Tongue (tissue), 2 donors: ENCODE measurements around the gene GAS2L2. TPM values are rescaled to one million over a fixed set of nuclear protein-coding genes. Genes with fewer than 3 reads are reported as not detected.

Experiments
- DNase-seq: peaks from one replicate; pipeline ENCODE4 v3.0.0-alpha.2; 2015
- total RNA-seq: library from RNA; depleted of rRNA; stranded (reverse); fragments of >200 nt; gene quantifications from one replicate; pipeline ENCODE4 v1.2.3, GENCODE V29; 2014

The GAS2L2 gene
- total RNA-seq, result not detected

DNA sequence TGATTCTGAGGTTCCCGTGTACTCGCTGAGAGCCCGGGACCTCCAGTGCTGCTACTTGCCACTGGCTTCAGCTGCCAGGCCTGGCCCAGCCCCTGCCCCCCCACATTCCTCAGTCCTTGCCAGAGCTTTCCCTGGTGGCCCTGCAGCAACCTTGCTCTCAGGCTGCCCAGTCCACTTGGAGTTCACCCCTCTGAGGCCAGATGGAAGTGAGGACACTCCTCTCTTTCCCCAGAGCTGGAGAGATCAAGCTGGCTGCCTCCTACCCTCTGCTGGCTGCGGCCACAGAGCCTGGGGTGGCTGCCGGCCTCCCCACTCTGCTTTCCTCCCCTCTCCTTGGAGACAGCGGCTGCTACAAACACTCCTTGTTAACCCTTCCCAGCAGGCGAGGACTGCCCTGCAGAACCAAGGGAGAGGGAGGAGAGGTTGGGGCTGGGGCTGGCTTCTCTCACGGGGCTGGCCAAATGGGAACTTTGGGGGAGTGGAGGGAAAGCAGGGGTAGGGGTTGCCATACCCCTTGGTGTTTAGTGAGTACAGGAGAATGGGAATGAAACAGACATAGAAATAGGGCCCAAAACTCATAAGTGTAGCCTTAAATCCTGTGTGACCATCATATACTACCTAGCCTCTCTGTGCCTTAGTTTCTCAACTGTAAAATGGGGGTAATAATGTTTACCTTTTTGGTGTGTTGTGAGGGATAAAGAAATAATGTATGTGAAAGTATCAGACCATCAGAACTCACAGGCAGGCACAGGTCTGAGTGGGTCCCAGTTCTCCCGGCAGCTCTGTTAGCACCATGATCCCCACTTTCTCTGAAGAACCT lies at the start of gene GAS2L2:
GAS2L2 (minus strand) TSS at position 295 of the 820 bp plus-strand sequence. CDS start 389 bp downstream, outside the sequence.
- DNase-seq, result no peak

DNA sequence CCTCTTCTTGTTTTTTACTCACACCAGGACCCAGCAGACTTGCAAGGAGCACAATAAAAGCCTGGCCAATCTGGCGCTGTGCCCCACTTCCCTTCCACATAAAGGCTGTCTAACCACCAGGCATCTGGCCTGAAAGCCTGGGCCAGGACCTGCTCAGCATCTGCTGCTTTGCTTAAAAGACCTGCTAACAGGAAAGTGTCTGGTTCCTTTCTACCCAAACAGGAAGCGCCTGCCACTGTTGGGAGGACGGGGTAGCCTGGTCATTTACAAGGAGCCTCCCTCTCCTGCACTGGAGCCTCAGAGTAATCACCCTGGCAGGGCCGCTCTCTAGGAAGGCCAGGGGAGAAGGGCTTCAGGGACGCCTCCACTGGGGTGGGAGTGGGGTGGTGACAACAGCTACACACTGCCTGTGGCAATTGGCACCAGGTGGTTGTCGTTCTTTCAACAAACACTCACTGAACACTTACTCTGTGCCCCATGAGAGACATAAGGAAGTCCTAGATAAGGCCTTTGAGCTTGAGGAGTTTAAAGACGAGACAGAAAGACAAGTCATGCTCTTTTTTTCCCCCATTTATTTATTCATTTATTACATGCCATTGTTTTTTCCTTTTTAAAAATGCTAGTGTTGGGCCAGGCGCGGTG lies 48.7 kb upstream of the GAS2L2 start:
- DNase-seq, result peak; percentile 79

DNA sequence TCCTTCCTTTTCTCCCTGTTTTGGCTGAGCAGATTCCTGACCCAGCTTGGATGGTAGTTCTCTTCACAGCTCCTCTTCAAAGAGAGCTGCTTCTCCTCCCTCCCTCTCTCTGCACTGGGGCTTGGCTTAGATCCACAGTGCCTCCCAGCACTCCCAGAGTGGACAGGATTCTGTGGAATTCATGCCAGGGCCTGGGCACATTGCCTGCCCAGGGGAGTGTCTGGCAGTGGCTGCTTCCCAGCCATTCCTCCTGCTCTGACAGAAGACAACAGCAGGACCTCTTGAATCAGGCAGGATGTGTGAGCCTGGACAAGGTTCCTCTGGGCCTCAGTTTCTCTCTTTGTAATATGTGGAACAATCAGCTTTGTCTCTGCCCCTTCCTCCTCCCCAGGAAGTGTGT lies 46.9 kb upstream of the GAS2L2 start:
- DNase-seq, result peak; percentile 91

DNA sequence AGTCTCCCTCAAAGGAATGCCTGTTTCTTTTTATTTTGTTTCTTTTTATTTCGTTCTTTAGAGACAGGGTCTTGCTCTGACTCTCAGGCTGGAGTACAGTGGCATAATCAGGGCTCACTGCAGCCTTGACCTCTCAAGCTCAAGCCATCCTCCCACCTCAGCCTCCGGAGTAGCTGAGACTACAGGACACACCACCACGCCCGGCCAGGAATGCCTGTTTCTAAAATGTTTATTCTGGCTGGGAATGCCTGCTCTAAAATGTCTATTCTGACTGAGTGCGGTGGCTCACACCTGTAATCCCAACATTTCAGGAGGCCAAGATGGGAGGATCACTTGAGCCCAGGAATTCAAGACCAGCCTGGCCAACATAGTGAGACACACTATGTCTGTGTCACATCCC lies 44.9 kb upstream of the GAS2L2 start:
- no peak for DNase-seq

DNA sequence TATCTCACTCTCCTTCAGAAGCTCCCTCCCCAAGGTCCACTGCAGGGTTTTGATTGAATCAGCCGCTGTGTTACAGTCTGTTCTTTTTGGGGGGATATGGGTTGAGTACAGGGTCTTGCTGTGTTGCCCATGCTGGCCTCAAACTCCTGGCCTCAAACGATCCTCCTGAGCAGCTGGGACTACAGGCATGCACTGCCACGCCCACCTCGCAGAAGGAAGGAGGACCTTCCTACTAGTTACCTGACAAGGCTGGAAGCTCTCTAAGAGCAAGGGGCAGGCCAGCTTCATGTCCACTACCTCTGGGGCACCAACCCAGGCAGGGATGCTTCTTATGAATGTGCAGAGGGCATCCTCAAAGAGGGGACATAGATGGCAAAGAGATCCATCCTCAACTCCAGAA lies 44.3 kb upstream of the GAS2L2 start:
- DNase-seq, result no peak

DNA sequence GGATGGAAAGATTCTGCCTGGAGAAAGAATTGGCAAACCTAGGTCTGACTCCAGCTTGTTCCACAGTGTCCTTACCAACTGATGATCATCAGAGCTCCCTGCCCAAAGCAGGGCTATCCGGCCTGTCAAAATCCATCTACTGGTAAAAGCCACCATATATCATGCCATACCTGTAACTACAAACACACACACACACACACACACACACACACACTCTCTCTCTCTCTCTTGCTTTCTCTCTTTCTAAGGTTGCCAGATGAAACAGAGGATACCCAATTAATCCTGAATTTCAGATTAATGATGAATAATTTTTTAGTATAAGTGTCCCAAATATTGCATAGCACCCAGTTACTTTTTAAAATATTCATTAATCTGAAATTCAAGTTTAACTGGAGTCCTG lies 43.9 kb upstream of the GAS2L2 start:
- DNase-seq, result no peak

DNA sequence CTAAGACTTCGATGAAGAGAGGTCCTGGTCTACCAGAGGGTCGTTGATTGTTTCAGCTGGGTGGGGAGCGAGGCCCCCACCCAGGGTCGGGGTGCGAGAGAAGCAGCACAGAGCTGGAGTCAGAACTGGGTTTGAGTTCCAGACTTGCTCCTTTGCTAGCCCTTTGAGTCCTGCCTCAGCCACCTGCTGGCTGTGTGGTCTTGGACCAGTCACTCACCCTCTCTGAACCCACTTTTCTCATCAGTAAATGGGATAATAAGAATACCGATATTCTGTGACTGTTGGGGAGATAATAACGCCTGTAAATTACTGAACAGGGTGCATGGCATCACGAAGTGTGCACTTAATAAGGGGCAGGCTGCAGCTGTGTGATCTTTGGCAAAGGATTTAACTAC lies 42.8 kb upstream of the GAS2L2 start:
- no peak for DNase-seq

DNA sequence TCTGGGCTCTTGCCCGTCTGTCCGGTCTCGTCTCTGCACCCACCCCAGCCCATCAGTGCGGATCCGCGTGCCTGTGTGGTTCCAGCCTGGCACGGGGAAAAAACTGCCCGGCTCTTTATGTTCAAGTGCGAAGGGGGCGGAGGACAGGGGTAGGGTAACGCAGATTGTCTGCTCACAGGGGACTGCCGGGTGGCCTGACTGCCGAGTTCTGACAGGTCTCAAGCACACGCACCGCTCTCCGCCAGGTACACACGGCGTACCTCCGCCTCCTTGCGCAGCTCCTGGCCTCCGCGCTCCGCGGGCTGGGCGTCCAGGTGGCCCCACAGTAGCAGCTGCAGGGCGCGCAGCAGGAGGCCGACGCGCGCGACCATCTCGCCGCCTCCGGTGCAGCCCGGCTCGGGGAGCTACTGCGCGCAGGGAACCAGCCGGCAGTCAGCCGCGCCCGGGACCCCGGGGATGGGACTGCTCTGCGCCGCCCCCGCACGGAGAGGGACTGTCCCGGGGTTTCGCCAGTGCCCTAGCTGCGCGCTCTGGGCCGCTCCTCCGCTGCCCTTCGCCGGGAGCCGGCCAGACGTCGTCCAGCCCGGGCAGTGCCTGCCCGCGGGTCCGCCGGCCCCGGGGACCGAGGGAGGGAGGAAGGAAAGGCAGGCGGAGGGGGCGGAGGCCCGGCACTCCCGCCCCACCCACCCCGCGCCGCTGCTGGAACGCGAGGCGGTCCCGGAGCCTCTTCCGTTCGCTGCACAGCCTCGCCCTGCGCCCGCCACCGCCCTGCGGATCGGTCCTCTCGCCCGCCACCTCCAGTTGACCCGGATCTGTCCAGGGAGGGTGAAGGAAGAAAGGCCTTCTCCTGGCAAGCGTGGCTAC lies 42.2 kb upstream of the GAS2L2 start, which contains the start of gene MMP28:
MMP28 (minus strand) TSS at position 635 of the 864 bp plus-strand sequence; CDS start at position 371, 264 bp downstream.
- peak; percentile 32 for DNase-seq

DNA sequence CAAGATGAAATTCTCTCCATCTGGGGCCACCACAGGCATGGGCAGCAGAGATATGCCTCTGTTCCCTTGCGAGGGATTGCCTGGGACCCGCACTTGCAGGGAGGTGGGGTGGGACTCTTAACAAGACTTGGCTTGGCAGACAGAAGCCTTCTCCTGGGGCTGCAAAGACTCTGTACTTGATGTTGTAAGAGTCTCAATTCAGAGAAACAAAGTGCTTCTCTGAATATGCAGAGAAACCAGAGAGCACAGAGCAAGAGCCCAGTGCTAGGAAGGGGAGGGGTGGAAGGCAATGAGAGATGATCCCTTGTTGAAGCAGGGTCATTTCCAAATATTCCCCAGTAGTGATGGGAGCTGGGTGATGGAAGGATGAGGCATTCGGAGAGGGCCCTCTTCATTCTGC lies 40.2 kb upstream of the GAS2L2 start:
- DNase-seq, result no peak

DNA sequence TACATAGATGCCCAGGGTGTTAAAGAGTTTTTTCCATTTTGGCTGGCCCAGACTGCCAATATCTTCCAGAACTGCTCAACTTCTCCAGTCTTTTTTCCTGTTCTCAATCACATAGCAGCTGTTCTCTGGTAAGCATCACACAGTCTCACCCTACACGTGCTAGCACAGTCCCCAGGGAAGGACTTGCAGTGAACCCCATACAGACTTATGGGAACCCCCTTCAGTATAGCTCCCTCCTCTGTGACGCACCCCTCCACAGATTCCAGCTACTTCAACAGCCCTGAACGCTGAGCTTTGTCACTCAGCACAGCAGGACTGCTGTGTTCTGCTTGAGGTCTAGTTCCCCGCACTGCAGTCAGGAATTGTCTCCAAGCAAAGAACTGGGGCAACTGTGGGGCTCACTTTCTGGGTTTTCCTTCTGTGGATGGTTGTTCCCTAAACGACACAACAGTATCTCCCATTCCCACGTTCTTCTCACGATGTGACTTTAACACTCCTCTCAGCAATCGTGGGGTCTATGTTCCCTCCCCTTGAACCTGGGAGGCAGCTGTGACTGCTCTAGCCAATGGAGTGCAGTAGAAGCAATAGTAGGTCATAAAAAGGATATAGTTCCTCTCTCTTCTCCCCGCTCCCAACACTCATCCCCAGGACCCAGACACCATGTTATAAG lies 38.8 kb upstream of the GAS2L2 start:
- no peak for DNase-seq

DNA sequence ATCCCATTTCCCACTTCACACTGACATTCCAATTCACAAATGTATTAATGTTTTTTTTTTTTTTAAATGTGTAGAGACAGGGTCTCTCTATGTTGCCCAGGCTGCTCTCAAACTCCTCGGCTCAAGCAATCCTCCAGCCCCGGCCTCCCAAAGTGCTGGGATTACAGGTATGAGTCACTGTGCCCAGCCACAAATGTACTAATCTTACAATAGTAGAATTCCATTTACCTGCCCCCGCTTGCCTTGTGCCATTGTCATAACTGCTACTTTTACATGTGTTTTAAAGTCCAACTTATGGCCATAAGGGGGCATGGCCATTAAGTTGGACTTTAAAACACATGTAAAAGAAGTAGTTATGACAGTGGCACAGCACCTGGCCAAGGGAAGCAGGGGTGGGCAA lies 37.8 kb upstream of the GAS2L2 start:
- DNase-seq, result no peak

DNA sequence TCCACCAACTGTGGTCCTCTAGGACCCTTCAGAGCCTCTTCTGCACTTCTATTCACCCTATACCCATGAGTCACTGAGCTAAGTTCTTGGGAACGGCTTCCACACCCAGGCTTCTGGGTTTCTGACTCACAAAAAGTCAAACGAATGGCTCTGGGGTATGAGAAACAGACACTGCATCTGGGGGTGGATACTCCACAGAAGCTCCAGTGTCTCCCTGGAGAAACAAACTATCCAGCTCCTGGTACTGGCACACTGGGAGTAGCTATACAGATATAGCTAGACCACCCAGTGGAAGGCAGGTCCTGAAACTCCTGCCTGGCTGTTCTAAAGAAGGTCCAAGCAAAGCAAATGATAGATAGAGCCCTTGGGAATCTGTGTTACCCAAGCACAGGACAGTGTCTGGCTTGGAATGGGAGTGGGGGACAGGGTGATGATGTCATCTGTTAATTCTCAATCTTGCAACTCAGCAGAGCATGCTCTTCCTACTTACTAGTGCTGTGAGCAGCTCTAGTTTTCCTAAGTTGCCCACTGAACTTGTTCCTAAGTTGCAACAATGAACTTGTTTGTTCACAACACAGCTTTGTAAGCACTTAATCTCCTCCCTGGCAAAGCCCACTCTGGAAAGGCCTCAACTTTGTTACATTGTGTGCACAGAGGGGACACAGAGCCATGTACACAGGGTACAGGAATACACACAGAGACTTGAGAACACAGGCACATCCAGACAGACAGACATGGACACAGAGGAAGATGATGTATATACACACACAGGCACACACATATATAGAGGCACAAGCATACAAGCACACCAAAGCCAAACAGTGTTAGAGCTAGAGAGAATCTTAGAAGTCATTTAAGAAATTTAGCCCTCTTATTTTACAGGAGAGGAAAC lies 35.7 kb upstream of the GAS2L2 start:
- DNase-seq, result no peak

DNA sequence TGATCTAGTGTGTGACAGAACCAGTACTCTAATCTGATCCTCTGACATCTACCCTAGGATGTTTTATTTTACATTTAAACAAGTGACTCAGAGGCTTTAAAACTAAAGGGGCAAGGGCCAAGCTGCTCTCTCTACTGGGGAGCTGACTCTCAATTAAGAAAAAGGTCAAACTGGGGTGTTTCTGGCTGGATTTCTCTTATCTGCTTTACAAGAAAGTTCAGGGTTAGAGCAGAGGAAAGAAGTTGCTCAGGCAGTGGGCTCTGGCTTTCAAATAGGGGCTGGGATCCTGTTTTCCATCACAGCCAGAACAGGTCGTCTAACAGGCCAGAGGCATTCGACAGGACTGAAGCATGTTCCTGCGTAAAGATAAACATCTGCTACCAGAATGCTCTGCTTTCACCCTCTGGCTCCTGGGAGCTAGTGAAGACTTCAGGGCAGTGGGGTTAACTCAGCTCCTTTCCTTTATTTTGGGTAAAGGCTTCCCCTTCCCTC lies 33.9 kb upstream of the GAS2L2 start:
- DNase-seq, result no peak

DNA sequence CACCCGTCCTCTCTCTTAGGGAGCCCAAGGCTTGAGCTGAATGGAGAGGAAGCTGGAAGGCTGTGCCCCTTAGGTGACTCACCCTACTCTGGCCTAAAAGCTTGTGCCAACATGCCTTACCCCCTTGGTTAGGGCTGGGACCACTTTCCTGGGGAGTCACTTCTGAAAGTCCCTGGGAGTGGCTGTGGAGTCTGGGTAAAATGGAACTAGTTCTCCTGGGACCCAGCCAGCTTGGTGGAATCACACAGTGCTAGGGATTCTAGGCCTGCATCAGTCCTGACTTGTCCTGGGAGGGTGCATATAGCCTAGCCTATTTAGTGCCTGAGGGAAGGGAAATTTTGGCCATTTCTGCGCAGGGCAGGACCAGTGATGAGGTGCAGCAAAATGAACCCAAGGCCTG lies 31.9 kb upstream of the GAS2L2 start:
- DNase-seq, result no peak

DNA sequence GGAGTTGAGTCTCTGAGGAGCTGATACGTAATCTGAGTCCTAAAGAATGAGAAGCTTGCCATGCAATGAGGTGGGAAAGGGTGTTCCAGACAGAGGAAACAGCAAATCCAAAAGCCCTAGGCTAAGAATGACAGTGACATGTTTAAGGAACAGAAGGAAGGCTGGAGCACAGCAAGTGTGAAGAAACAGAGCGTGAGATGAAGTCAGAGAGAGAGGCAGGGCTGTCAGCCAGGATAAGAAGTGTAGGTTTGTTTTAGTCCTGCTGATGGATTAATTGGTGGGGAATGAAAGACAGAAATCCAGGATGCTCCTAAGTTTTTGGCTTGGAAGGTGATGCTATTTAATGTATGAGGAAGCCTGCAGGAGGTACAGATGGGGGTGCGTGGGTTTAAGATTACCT lies 27.9 kb upstream of the GAS2L2 start:
- DNase-seq, result no peak

DNA sequence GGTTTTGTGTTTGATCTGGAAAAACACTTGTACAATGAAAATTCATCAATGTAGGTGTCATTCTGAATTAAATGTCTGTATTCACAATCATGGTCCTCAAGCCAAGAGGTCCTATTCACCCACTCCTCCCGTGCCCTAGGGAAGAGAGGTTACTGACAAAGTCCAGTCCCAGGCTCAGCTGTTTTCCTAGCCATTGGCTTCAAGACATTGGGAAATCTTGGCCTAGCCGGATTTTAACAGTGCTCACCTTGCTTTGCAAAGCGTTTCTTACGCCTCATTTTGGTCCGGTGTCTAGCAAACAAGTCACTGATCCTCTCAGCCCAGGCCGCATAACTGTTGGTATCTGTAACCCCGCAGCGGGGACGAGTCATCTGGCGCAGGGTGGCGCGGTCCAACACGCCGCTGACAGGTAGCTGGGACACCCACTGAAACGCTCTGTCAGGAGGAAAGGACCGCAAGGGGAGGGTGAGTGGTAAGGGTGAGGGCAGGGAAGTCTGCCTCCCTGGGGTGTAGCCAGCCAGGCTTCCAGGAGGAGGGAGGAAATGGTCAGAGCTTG lies 25.7 kb upstream of the GAS2L2 start:
- no peak for DNase-seq

DNA sequence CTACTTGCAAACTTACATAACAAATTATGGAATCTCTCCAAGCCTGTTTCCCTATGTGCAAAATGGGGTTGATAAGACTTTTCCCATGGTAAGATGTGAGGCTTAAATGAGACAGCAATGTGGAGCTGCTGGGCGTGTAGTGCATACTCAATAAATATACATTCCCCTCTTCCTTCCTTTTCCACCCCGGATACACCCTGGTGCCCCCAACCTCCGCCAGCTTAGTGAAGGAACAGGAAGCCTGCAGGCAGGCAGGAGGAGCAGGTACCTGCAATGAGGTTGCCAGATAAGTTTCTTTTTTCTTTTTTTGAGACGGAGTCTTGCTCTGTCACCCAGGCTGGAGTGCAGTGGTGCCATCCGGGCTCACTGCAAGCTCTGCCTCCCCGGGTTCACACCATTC lies 22.5 kb upstream of the GAS2L2 start:
- no peak for DNase-seq

DNA sequence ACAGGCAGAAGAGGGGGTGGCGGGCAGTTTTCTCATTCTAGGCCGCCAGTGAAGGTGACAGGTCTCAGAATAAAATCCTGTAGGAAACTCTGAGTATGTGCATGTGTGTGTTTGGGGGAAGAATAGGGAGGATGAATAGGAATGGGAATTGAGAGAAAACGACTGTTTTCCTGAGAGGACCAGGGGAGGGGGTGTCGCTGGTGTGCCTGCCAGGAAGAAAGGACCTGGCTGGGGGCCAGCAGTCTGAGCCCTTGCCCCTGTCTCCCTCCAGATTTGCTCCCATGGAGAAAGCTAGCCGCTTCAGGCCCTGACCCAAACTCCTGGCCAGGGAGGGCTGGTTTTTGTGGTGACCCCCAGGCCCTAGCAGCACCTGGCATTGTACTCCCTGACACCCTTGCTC lies 22.0 kb upstream of the GAS2L2 start:
- no peak for DNase-seq

DNA sequence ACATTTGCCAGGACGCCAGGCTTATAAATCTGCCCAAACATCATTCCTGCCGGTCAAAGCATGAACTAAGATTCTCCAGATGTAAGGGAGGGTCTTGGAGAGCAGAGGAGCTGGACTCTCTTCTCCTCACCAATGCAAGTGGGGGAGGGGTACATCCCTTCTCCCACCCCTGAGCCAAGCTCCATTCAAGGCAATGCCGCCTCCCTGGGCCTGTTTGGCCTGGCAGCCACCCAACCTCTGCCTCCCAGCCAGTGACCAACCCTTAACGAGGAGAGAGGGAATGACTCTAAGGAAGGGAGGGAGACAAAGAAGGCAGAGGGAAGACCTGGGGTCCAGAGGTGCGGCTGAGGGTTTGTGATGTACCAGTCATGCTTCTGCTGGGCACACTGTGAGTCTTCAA lies 21.5 kb upstream of the GAS2L2 start:
- DNase-seq, result peak; percentile 71

DNA sequence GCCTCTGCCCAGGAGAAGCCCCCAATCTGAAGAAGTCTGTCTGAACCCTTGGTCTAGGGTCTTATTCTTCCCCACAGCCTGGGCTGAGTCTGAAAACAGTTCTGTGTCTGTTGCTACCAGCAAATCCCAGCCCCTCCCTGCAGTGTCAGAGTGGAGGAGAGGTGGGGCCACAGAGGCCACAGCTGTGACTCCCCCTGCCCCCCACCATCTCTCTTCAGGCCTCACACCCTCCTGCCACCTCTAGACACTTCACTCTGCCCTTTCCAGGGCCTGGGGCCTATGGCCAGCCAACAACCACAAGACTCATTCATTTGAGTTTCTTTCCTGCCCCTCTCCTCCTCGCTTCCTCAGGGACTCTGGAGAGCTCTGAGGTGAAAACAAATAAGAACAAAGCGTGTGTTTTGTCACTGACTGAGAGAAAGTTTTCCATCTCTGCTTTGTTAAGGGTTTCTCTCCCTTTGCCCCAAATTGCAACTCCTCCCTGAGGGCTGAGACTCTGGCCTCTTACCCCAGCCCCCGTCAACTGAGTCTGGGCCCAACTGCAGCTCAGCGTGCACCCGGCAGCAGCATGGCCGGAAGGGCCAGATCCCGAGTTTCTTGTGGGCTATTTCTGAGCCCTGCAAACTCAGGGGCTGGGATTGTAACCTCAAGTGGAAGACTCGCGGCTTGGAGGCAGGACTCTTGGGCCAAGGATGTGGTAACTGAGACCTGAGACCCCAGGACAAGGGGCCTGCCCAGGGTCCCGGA lies 20.8 kb upstream of the GAS2L2 start:
- peak; percentile 48 for DNase-seq
